ENCODE data around the gene NDST3. TPM values are rescaled to one million over a fixed set of nuclear protein-coding genes. Genes with fewer than 3 reads are reported as not detected.

NDST3 gene
- total RNA-seq, 1 donor from 2014 or later: 0.49 TPM

DNA sequence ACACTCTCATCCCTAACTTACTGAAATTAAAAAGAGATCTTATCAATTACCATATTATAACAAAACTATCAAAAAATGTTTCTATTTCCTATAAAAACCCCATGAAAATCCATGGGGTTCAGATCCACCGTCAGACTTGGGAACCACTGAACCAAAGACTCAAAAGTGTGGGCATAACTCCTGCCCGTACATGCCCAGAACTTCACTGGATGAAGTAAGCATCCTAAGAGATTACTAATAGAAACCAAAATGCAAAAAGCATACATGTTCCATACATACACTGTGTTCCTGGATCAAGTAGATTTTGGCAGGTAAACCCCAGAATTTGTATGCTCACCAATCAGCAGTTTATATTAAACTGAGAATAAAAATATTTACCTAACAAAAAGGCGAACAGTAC lies 252.4 kb downstream of the NDST3 start:
- Mint-ChIP-seq H3K36me3 (no peaks in the 10 kb centered on the region), H3K9me3 (no peaks in the 10 kb centered on the region), H3K4me3 (no peak overlapping the region), H3K4me1 (peaks cover 10% of the 10 kb centered on the region), H3K27ac (no peak overlapping the region), H3K27me3 (ENCODE audit: insufficient read depth, low read depth) (peaks cover 2% of the 10 kb centered on the region)
- Histone ChIP-seq H3F3A (ENCODE audit: low read depth) (peaks cover 14% of the 10 kb centered on the region), H3K27me3 (no peaks in the 10 kb centered on the region), H3K4me1 (peaks cover 5% of the 10 kb centered on the region), H3K79me2 (ENCODE audit: low read depth) (no peaks in the 10 kb centered on the region), H3K36me3 (no peaks in the 10 kb centered on the region), H3K4me3 (no peak overlapping the region), H2AFZ (replicated peaks) (no peak overlapping the region), H3K4me2 (no peak overlapping the region), H3K9me3 (ENCODE audit: low read depth) (no peaks in the 10 kb centered on the region), H4K20me1 (ENCODE audit: low read depth) (no peaks in the 10 kb centered on the region), H3K27ac (no peak overlapping the region), H3K9ac (no peak overlapping the region)
- no peak for DNase-seq (ENCODE audit: low spot score)
- TF ChIP-seq EZH2 (IDR thresholded peaks at IDR 0.05) (no peak), EZH2phosphoT487 (IDR thresholded peaks at IDR 0.05) (no peak), CTCF (IDR thresholded peaks at IDR 0.05) (no peak)

- H3K27ac ChIP-seq: no peak overlapping the region
- Mint-ChIP-seq H3K27me3 (ENCODE audit: insufficient read depth, low read depth) (no peaks in the 10 kb centered on the region), H3K36me3 (no peaks in the 10 kb centered on the region), H3K4me1 (peaks cover 5% of the 10 kb centered on the region), H3K4me3 (no peak overlapping the region), H3K27ac (no peak overlapping the region), H3K9me3 (no peaks in the 10 kb centered on the region)
- no peak for TF ChIP-seq CTCF (IDR thresholded peaks at IDR 0.05)
- TF ChIP-seq EZH2phosphoT487 (IDR thresholded peaks at IDR 0.05): no peak
- no peak for TF ChIP-seq EZH2 (IDR thresholded peaks at IDR 0.05)
- no peaks in the 10 kb centered on the region for H3K4me1 ChIP-seq
- no peaks in the 10 kb centered on the region for H3K36me3 ChIP-seq
- H3K79me2 ChIP-seq (ENCODE audit: low read depth): no peaks in the 10 kb centered on the region
- no peak overlapping the region for H3K4me3 ChIP-seq
- no peak for DNase-seq (ENCODE audit: low spot score)
- H3K27me3 ChIP-seq: no peaks in the 10 kb centered on the region
- H3F3A ChIP-seq (ENCODE audit: low read depth): peaks cover 8% of the 10 kb centered on the region
- H3K9me3 ChIP-seq (ENCODE audit: low read depth): no peaks in the 10 kb centered on the region
- H4K20me1 ChIP-seq (ENCODE audit: low read depth): no peaks in the 10 kb centered on the region
- H3K4me2 ChIP-seq: no peak overlapping the region
- H3K9ac ChIP-seq: no peak overlapping the region
- no peak overlapping the region for H2AFZ ChIP-seq (replicated peaks)
These were observed 253.6 kb downstream of the NDST3 start for GRCh38 chr4:118287711-118288451.

DNA sequence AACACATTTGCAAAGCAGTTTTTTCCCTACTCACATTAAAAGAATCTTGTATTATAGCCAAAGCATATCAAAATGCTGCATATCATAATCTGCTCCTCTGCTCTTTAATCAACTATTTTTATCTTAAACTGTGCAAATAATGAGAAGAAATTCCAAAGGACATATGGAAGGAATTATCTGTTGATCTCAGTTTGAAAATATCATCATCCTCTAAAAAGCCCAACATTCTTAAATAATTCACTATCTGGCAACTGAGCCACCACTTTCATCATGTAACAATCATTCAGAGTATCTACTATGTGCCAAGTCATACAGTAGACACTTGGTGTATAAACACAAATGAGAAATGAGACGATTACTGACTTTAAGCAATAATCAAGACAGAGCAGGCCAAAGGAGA lies 255.5 kb downstream of the NDST3 start:
- Histone ChIP-seq H3F3A (ENCODE audit: low read depth) (no peaks in the 10 kb centered on the region), H3K79me2 (ENCODE audit: low read depth) (no peaks in the 10 kb centered on the region), H4K20me1 (ENCODE audit: low read depth) (no peaks in the 10 kb centered on the region), H3K4me3 (no peak overlapping the region), H3K4me2 (no peak overlapping the region), H3K27ac (no peak overlapping the region), H3K9ac (no peak overlapping the region), H3K36me3 (no peaks in the 10 kb centered on the region), H3K27me3 (no peaks in the 10 kb centered on the region), H3K9me3 (ENCODE audit: low read depth) (no peaks in the 10 kb centered on the region), H2AFZ (replicated peaks) (no peak overlapping the region), H3K4me1 (peaks cover 6% of the 10 kb centered on the region)
- no peaks in the 10 kb centered on the region for H3K27me3 Mint-ChIP-seq (ENCODE audit: insufficient read depth, low read depth)
- no peak for TF ChIP-seq CTCF (IDR thresholded peaks at IDR 0.05)
- no peak for TF ChIP-seq EZH2phosphoT487 (IDR thresholded peaks at IDR 0.05)
- TF ChIP-seq EZH2 (IDR thresholded peaks at IDR 0.05): no peak
- H3K27ac Mint-ChIP-seq: no peak overlapping the region
- no peak overlapping the region for H3K4me3 Mint-ChIP-seq
- no peak for DNase-seq (ENCODE audit: low spot score)
- no peaks in the 10 kb centered on the region for H3K9me3 Mint-ChIP-seq
- peaks cover 5% of the 10 kb centered on the region for H3K4me1 Mint-ChIP-seq
- H3K36me3 Mint-ChIP-seq: no peaks in the 10 kb centered on the region

All from neural progenitor cell (in vitro differentiated cells).